Uterus (tissue), 4 donors: ENCODE data around the gene IKZF3. TPM values are rescaled to one million over a fixed set of nuclear protein-coding genes. Genes with fewer than 3 reads are reported as not detected.

ENCODE experiments used
- DNase-seq, 2 donors: peaks; one replicate each; pipeline ENCODE4 v3.0.0-alpha.2; 2019 to 2020
- H3K27ac ChIP-seq, 2 donors: fragments of 200-600 bp; sonication (generic); 1 replicate in 1 of 2; 2 replicates in 1 of 2; pipeline ENCODE4 v1.5.1; 2016 to 2018
- H3K27me3 ChIP-seq, 2 donors: fragments of 200-600 bp; sonication (generic); one replicate each; pipeline ENCODE4 v1.5.1; 2018 to 2019; ENCODE audit warnings: control low read depth in 1 of 2
- H3K36me3 ChIP-seq, 2 donors: fragments of 200-600 bp; sonication (generic); one replicate each; pipeline ENCODE4 v1.5.1; 2019; ENCODE audit warnings: control low read depth in 1 of 2
- H3K4me1 ChIP-seq, 2 donors: fragments of 200-600 bp; sonication (generic); one replicate each; pipeline ENCODE4 v1.5.1; 2018 to 2019; ENCODE audit warnings: control low read depth in 1 of 2
- H3K4me3 ChIP-seq, 2 donors: fragments of 200-600 bp; sonication (generic); 1 replicate in 1 of 2; 2 replicates in 1 of 2; pipeline ENCODE4 v1.5.1; 2018 to 2019; ENCODE audit warnings: mild to moderate bottlenecking in 1 of 2
- H3K9me3 ChIP-seq, 2 donors: fragments of 200-600 bp; sonication (generic); one replicate each; pipeline ENCODE4 v1.5.1; 2019; ENCODE audit warnings: control low read depth in 1 of 2
- CTCF ChIP-seq, 4 experiments: fragments of 200-600 bp in 2 of 4; fragments of 450-650 bp in 2 of 4; sonication (generic) in 2 of 4; IDR thresholded peaks; one replicate each; pipeline ENCODE4 v1.5.1; 2016 to 2019; ENCODE audit warnings: antibody characterized with exemption in 4 of 4, mild to moderate bottlenecking in 2 of 4, moderate library complexity in 1 of 4
- POLR2A ChIP-seq, 2 donors: fragments of 450-650 bp; IDR thresholded peaks; one replicate each; pipeline ENCODE4 v1.6.1; 2016; ENCODE audit warnings: antibody characterized with exemption in 2 of 2, mild to moderate bottlenecking in 1 of 2, moderate library complexity in 1 of 2
- intact Hi-C: fragments of 100-400 bp; cut with DNase I; formaldehyde crosslinking; loops from one replicate; pipeline ENCODE4 v1.15.1; 2023; ENCODE audit warnings: low total_unique reads
- total RNA-seq, 4 donors: library from RNA; depleted of rRNA in 3 of 4; stranded (reverse); fragments of >200 nt in 3 of 4; gene quantifications; one replicate each; pipeline versions ENCODE4 v1.1.0 to v1.2.4, GENCODE V29; 2014 to 2023
- donor health status: DM: yes; HTN: yes; CAD: no.

The IKZF3 gene
- total RNA-seq, 4 donors from 2014 or later: 0.88 to 2.1 (median 1.6) TPM

GRCh38 chr17:39747745-39748144 is 116.4 kb downstream of the IKZF3 start:
- TF ChIP-seq POLR2A (IDR thresholded peaks at IDR 0.05): no peak
- TF ChIP-seq CTCF (IDR thresholded peaks at IDR 0.05): no peak
- intact Hi-C loops: no loop called here
- no peak overlapping the region for H3K4me3 ChIP-seq
- H3K4me1 ChIP-seq: no peaks in the 10 kb centered on the region
- H3K27me3 ChIP-seq: no peaks in the 10 kb centered on the region
- no peak overlapping the region for H3K27ac ChIP-seq
- no peak for DNase-seq
- no peaks in the 10 kb centered on the region for H3K36me3 ChIP-seq
- H3K9me3 ChIP-seq: no peaks in the 10 kb centered on the region

DNA sequence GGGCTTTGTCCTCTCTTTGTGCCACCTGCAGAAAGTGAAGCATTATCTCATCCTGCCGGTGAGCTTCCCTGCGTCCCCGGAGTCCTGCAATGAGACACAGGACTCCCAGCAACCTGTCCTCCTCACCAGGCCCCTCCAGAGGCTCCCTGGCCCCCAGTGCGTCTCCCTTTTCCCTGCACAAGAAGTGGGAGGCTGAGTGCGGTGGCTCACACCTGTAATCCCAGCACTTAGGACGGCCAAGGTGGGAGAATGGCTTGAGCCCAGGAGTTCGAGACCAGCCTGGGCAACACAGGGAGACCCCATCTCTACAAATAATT is 118.0 kb downstream of the IKZF3 start:
- H3K9me3 ChIP-seq: no peaks in the 10 kb centered on the region
- H3K27me3 ChIP-seq: no peaks in the 10 kb centered on the region
- H3K36me3 ChIP-seq: no peaks in the 10 kb centered on the region
- intact Hi-C loops: no loop called here
- DNase-seq: no peak
- no peak for TF ChIP-seq POLR2A (IDR thresholded peaks at IDR 0.05)
- no peak for TF ChIP-seq CTCF (IDR thresholded peaks at IDR 0.05)
- H3K4me1 ChIP-seq: no peaks in the 10 kb centered on the region
- H3K27ac ChIP-seq: peak overlapping the region in 1 of 2 donors; percentile 79
- peak overlapping the region; percentile 25 to 37 for H3K4me3 ChIP-seq

- H3K4me3 ChIP-seq: no peak overlapping the region
- no peaks in the 10 kb centered on the region for H3K9me3 ChIP-seq
- DNase-seq: no peak
- no peaks in the 10 kb centered on the region for H3K27me3 ChIP-seq
- no peaks in the 10 kb centered on the region for H3K36me3 ChIP-seq
- H3K27ac ChIP-seq: no peak overlapping the region
- no peaks in the 10 kb centered on the region for H3K4me1 ChIP-seq
- intact Hi-C loops: no loop called here
- TF ChIP-seq CTCF (IDR thresholded peaks at IDR 0.05): no peak
- TF ChIP-seq POLR2A (IDR thresholded peaks at IDR 0.05): no peak
Observed at GRCh38 chr17:39745335-39746144, 118.6 kb downstream of the IKZF3 start.

GRCh38 chr17:39744836-39745215 is 119.3 kb downstream of the IKZF3 start:
- Histone ChIP-seq H3K27ac (no peak overlapping the region), H3K9me3 (no peaks in the 10 kb centered on the region), H3K4me1 (no peaks in the 10 kb centered on the region), H3K27me3 (no peaks in the 10 kb centered on the region), H3K4me3 (no peak overlapping the region), H3K36me3 (no peaks in the 10 kb centered on the region)
- no peak for DNase-seq
- intact Hi-C loops: no loop called here
- TF ChIP-seq CTCF (IDR thresholded peaks at IDR 0.05) (no peak), POLR2A (IDR thresholded peaks at IDR 0.05) (no peak)

DNA sequence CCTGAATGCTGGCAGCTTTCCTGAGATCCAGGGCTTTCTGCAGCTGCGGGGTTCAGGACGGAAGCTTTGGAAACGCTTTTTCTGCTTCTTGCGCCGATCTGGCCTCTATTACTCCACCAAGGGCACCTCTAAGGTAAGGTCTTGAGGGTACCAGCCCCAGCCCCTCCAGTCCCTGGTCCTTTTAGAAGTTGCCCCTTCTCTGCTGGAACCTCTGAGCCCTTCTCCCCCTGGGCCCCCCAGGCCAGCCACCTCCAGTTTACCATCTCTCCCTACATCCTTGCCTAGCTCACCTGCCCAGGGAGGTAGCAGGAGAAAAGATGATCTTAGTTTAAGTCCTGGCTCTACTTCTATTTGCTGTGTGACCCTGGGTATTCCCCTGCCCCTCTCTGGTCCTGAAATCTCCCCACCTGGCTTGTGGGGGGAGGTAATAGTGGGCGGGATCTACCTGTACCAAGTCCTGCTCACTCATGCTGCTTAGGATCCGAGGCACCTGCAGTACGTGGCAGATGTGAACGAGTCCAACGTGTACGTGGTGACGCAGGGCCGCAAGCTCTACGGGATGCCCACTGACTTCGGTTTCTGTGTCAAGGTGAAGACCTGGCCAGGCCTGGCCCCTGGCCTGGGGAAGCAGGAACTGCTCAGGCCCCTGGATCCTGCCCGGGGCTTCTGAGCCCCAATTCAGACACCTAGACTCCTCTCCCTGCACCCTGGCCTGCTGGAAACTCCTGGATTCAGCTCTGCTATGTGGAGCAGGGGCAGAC is 119.9 kb downstream of the IKZF3 start:
- Histone ChIP-seq H3K27ac (no peak overlapping the region), H3K4me3 (no peak overlapping the region), H3K9me3 (no peaks in the 10 kb centered on the region), H3K36me3 (no peaks in the 10 kb centered on the region), H3K4me1 (peaks cover 0 to 6% of the 10 kb centered on the region in 2 donors), H3K27me3 (no peaks in the 10 kb centered on the region)
- TF ChIP-seq CTCF (IDR thresholded peaks at IDR 0.05): no peak
- TF ChIP-seq POLR2A (IDR thresholded peaks at IDR 0.05): no peak
- intact Hi-C loops: no loop called here
- no peak for DNase-seq
